Measurements from ENCODE around the gene GPR17. TPM values are rescaled to one million over a fixed set of nuclear protein-coding genes. Genes with fewer than 3 reads are reported as not detected.

GPR17 gene
- total and polyA plus RNA-seq, 12 donors: 0.11 to 2.0 (median 0.35) TPM; not detected in 8

DNA sequence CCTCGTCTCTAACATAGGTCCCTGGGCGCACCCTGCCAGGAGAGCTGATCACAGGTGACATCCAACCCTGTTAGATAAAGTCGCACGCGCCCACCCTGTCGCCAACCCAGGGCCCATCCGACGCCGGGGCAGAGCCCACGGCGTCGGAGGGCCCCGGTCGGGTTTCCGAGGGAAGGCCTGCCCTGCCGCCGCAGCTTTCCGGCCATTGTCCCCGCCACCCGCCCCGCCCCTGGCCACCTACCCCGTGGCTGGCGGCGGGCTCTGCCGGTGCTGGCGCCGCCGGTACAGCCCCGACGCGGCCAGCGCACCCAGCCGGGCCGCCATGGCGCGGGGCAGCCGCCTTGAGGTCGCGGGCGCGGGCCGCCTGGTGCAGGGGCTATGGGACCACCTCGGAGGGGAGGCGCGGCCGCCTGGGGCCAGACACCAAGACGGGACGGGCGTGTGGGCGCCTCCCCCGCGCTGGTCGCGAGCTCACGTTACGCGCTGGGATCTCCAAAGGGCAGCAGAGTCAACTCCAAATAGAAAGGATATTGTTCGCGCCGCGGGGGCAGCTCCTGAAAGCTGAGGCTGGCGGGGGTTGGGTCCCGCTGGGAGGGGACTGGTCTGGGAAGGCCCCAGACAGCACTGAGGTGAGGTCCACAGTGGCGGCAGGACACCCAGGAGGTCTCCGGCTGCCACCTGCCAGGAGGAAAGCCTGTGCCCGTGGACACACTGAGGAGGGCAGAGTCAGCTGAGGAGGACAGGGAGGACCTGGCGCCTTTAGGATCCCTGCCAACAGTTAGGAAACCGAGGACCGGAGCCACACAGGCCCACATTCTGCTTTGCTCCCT, 18.3 kb downstream of the GPR17 start:
- H3K9me3 ChIP-seq (replicated peaks in 1 of 3): no peaks in the 10 kb centered on the region
- WGBS, 4 donors: 17 to 70% (median 42%) methylated on average over 2 to 69 of the region's 69 CpGs
- intact Hi-C loops (cut with DNase I): no loop called here
- no peaks in the 10 kb centered on the region for H3K4me1 ChIP-seq (replicated peaks in 1 of 2)
- H3K27me3 ChIP-seq: peaks cover 11% of the 10 kb centered on the region
- H3K4me3 ChIP-seq: peak overlapping the region in 1 of 4 donors; percentile 42
- DNase-seq: peak in 5 of 7 donors; percentile 14 to 56 (median 28)
- TF ChIP-seq POLR2A (IDR thresholded peaks at IDR 0.05): no peak
- TF ChIP-seq, protein P1, sequence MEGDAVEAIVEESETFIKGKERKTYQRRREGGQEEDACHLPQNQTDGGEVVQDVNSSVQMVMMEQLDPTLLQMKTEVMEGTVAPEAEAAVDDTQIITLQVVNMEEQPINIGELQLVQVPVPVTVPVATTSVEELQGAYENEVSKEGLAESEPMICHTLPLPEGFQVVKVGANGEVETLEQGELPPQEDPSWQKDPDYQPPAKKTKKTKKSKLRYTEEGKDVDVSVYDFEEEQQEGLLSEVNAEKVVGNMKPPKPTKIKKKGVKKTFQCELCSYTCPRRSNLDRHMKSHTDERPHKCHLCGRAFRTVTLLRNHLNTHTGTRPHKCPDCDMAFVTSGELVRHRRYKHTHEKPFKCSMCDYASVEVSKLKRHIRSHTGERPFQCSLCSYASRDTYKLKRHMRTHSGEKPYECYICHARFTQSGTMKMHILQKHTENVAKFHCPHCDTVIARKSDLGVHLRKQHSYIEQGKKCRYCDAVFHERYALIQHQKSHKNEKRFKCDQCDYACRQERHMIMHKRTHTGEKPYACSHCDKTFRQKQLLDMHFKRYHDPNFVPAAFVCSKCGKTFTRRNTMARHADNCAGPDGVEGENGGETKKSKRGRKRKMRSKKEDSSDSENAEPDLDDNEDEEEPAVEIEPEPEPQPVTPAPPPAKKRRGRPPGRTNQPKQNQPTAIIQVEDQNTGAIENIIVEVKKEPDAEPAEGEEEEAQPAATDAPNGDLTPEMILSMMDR (IDR thresholded peaks at IDR 0.05): no peak
- H3K27ac ChIP-seq: peak overlapping the region in 2 of 5 donors; percentile 34 to 83
- H3K36me3 ChIP-seq (replicated peaks in 1 of 2): no peaks in the 10 kb centered on the region

DNA sequence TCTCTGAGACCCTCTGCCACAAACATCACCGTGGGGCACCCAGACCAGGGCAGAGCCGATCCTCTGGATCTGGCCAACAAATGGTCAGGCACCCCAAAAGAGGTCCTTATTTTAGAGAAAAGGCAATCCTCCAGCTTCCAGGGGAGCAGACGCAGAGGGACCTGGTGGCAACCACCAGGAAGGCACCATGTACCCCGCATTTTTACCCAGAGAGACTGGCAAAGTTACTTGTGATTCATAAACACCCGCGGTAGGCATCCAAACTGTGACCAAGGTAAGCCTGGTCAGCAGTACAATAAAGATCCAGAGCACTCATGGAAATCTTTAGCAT, 18.9 kb downstream of the GPR17 start:
- 89 to 97% (median 94%) methylated on average over 4 to 6 of the region's 6 CpGs for WGBS, 4 donors
- peaks cover 11% of the 10 kb centered on the region for H3K27me3 ChIP-seq
- peak overlapping the region in 2 of 5 donors; percentile 34 to 83 for H3K27ac ChIP-seq
- H3K4me1 ChIP-seq (replicated peaks in 1 of 2): no peaks in the 10 kb centered on the region
- H3K4me3 ChIP-seq: peak overlapping the region in 1 of 4 donors; percentile 42
- no peak for TF ChIP-seq POLR2A (IDR thresholded peaks at IDR 0.05)
- TF ChIP-seq, protein P1 (IDR thresholded peaks at IDR 0.05): no peak
- no peaks in the 10 kb centered on the region for H3K9me3 ChIP-seq (replicated peaks in 1 of 3)
- intact Hi-C loops (cut with DNase I): no loop called here
- no peak for DNase-seq
- no peaks in the 10 kb centered on the region for H3K36me3 ChIP-seq (replicated peaks in 1 of 2)

DNA sequence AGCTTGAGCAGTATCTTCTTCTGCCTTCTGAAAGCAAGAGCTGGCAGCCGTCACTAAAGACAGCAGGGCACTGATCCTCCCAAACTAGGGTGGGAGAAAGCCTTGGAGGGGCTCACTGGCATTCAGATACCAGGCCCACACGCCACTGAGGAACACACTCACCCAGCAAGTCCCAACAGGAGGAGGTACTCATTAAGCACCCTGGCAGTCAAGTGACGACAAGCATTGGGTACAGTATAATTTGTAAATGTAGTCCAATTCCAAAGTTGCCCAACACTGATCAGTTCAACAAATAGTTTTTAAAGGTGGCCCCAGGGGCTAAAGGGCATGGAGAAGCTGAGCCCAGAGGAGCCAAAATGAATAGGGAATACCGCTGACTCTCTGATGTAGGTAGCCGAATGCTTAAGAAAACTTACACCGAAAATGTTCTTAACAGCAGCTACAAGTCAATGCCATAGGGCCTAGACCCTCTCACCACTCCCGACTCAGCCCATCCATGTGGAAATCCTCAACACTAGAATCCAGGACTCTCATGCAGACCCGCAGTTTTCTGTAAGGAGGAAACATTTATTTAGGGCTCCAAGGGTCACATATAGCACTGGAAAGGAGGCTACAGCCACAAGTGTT, 19.4 kb downstream of the GPR17 start:
- 76 to 96% (median 87%) methylated on average over 8 of the region's 8 CpGs for WGBS, 4 donors
- TF ChIP-seq, protein P1 (IDR thresholded peaks at IDR 0.05): no peak
- TF ChIP-seq POLR2A (IDR thresholded peaks at IDR 0.05): no peak
- no peaks in the 10 kb centered on the region for H3K4me1 ChIP-seq (replicated peaks in 1 of 2)
- H3K36me3 ChIP-seq (replicated peaks in 1 of 2): no peaks in the 10 kb centered on the region
- peak overlapping the region in 2 of 5 donors; percentile 34 to 83 for H3K27ac ChIP-seq
- no peak overlapping the region for H3K4me3 ChIP-seq
- DNase-seq: peak in 1 of 7 donors; percentile 41
- peaks cover 11% of the 10 kb centered on the region for H3K27me3 ChIP-seq
- H3K9me3 ChIP-seq (replicated peaks in 1 of 3): no peaks in the 10 kb centered on the region
- intact Hi-C loops (cut with DNase I): no loop called here

DNA sequence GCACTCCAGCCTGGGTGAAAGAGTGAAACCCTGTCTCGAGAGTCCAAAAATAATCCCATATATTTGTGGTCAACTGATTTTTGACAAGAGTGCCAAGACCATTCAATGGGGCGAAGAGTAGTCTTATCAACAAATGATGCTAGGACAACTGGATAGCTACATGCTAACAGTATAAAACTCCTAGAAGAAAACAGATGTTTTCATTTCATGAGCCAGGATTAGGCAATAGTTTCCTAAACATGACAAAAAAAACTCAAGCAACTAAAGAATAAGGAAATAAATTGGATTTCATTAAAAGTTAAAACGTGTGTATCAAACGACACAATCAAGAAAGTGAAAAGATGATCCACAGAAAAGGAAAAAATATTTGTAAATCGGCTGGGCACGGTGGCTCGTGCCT, 23.1 kb downstream of the GPR17 start:
- no peak overlapping the region for H3K27ac ChIP-seq
- TF ChIP-seq POLR2A (IDR thresholded peaks at IDR 0.05): no peak
- TF ChIP-seq, protein P1 (IDR thresholded peaks at IDR 0.05): no peak
- no peaks in the 10 kb centered on the region for H3K9me3 ChIP-seq (replicated peaks in 1 of 3)
- intact Hi-C loops (cut with DNase I): no loop called here
- DNase-seq: no peak
- peaks cover 12% of the 10 kb centered on the region for H3K27me3 ChIP-seq
- H3K4me1 ChIP-seq (replicated peaks in 1 of 2): no peaks in the 10 kb centered on the region
- no peaks in the 10 kb centered on the region for H3K36me3 ChIP-seq (replicated peaks in 1 of 2)
- WGBS, 4 donors: 80 to 85% (median 83%) methylated on average over 7 of the region's 7 CpGs
- no peak overlapping the region for H3K4me3 ChIP-seq

Data from adrenal gland (tissue), 12 donors.